ENCODE measurements around the gene RRP7A.
"Not testable (repeated sequence)": the region's sequence is repeated elsewhere in the genome, so short reads cannot be mapped to it uniquely, and the experiment has no call there.

RRP7A gene

GRCh38 chr22:42519525-42520401, at the start of gene RRP7A:
Gene RRP7A, minus strand, starts transcription at chr22:42519796. Its CDS starts 10 bp downstream, at chr22:42519786.
- TF ChIP-seq EZH2phosphoT487 (conservative IDR thresholded peaks at IDR 0.05; ENCODE audit: low read length): no peak
- Histone ChIP-seq H2AFZ (ENCODE audit: low read depth, low read length, severe bottlenecking) (peak within 1 kb of the TSS; percentile 84), H3K79me2 (ENCODE audit: insufficient read depth, low read length) (peaks cover 37% of the 10 kb centered on the region), H3K36me3 (ENCODE audit: low read length) (no peaks in the 10 kb centered on the region), H3K9ac (ENCODE audit: low read length) (peak within 1 kb of the TSS; percentile 97), H4K20me1 (ENCODE audit: low read depth, low read length) (peaks cover 4% of the 10 kb centered on the region; the same call in 1 of the 2 replicates), H3K4me2 (ENCODE audit: low read depth, low read length, poor library complexity, severe bottlenecking) (peak within 1 kb of the TSS; percentile 79), H3K9me3 (ENCODE audit: insufficient read depth, low read length) (no peaks in the 10 kb centered on the region), H3F3A (ENCODE audit: insufficient read depth) (no peaks in the 10 kb centered on the region), H3K27me3 (ENCODE audit: low read length) (no peaks in the 10 kb centered on the region), H3K27ac (ENCODE audit: low read depth, low read length) (peak within 1 kb of the TSS; percentile 75), H3K9me2 (replicated peaks; ENCODE audit: insufficient read depth, low read length) (no peaks in the 10 kb centered on the region), H3K4me3 (ENCODE audit: insufficient read depth, low read length, poor library complexity, severe bottlenecking) (peak within 1 kb of the TSS; percentile 99)

- H3K9ac ChIP-seq (ENCODE audit: low read length); H3K9me3 ChIP-seq (ENCODE audit: insufficient read depth, low read length); H3F3A ChIP-seq (ENCODE audit: insufficient read depth); H4K20me1 ChIP-seq (ENCODE audit: low read depth, low read length); H3K9me2 ChIP-seq (replicated peaks; ENCODE audit: insufficient read depth, low read length); H3K4me2 ChIP-seq (ENCODE audit: low read depth, low read length, poor library complexity, severe bottlenecking); H2AFZ ChIP-seq (ENCODE audit: low read depth, low read length, severe bottlenecking); H3K36me3 ChIP-seq (ENCODE audit: low read length); H3K79me2 ChIP-seq (ENCODE audit: insufficient read depth, low read length); H3K27ac ChIP-seq (ENCODE audit: low read depth, low read length); H3K27me3 ChIP-seq (ENCODE audit: low read length); H3K4me3 ChIP-seq (ENCODE audit: insufficient read depth, low read length, poor library complexity, severe bottlenecking): not testable (repeated sequence)
Measured at GRCh38 chr22:42567950-42568349, 48.4 kb upstream of the RRP7A start.

GRCh38 chr22:42565956-42566355, 46.4 kb upstream of the RRP7A start:
- no peaks in the 10 kb centered on the region for H4K20me1 ChIP-seq (ENCODE audit: low read depth, low read length)
- peaks cover 10% of the 10 kb centered on the region for H3F3A ChIP-seq (ENCODE audit: insufficient read depth)
- no peak overlapping the region for H3K4me2 ChIP-seq (ENCODE audit: low read depth, low read length, poor library complexity, severe bottlenecking)
- H3K27me3 ChIP-seq (ENCODE audit: low read length): no peaks in the 10 kb centered on the region
- H3K9me3 ChIP-seq (ENCODE audit: insufficient read depth, low read length): no peaks in the 10 kb centered on the region
- H3K4me3 ChIP-seq (ENCODE audit: insufficient read depth, low read length, poor library complexity, severe bottlenecking): no peak overlapping the region
- H3K27ac ChIP-seq (ENCODE audit: low read depth, low read length): no peak overlapping the region
- no peaks in the 10 kb centered on the region for H3K79me2 ChIP-seq (ENCODE audit: insufficient read depth, low read length)
- H3K9ac ChIP-seq (ENCODE audit: low read length): no peak overlapping the region
- no peaks in the 10 kb centered on the region for H3K9me2 ChIP-seq (replicated peaks; ENCODE audit: insufficient read depth, low read length)
- H2AFZ ChIP-seq (ENCODE audit: low read depth, low read length, severe bottlenecking): no peak overlapping the region
- no peak for TF ChIP-seq EZH2phosphoT487 (conservative IDR thresholded peaks at IDR 0.05; ENCODE audit: low read length)
- TF ChIP-seq CTCF (IDR thresholded peaks at IDR 0.05; ENCODE audit: insufficient read depth, low read length, poor library complexity, severe bottlenecking): no peak
- H3K36me3 ChIP-seq (ENCODE audit: low read length): no peaks in the 10 kb centered on the region

- Histone ChIP-seq H2AFZ (ENCODE audit: low read depth, low read length, severe bottlenecking) (no peak overlapping the region), H3K79me2 (ENCODE audit: insufficient read depth, low read length) (no peaks in the 10 kb centered on the region), H3K9ac (ENCODE audit: low read length) (no peak overlapping the region), H3K4me2 (ENCODE audit: low read depth, low read length, poor library complexity, severe bottlenecking) (no peak overlapping the region), H3K27ac (ENCODE audit: low read depth, low read length) (no peak overlapping the region), H4K20me1 (ENCODE audit: low read depth, low read length) (no peaks in the 10 kb centered on the region), H3K9me2 (replicated peaks; ENCODE audit: insufficient read depth, low read length) (no peaks in the 10 kb centered on the region), H3K4me3 (ENCODE audit: insufficient read depth, low read length, poor library complexity, severe bottlenecking) (no peak overlapping the region), H3K27me3 (ENCODE audit: low read length) (no peaks in the 10 kb centered on the region), H3K9me3 (ENCODE audit: insufficient read depth, low read length) (no peaks in the 10 kb centered on the region), H3F3A (ENCODE audit: insufficient read depth) (peaks cover 14% of the 10 kb centered on the region), H3K36me3 (ENCODE audit: low read length) (no peaks in the 10 kb centered on the region)
- TF ChIP-seq CTCF (IDR thresholded peaks at IDR 0.05; ENCODE audit: insufficient read depth, low read length, poor library complexity, severe bottlenecking) (no peak), EZH2phosphoT487 (conservative IDR thresholded peaks at IDR 0.05; ENCODE audit: low read length) (no peak)
Measured at GRCh38 chr22:42564699-42565098, 45.1 kb upstream of the RRP7A start.

GRCh38 chr22:42563943-42564342, 44.3 kb upstream of the RRP7A start:
- H3K36me3 ChIP-seq (ENCODE audit: low read length); H3K27ac ChIP-seq (ENCODE audit: low read depth, low read length); H3K9me2 ChIP-seq (replicated peaks; ENCODE audit: insufficient read depth, low read length); H3K9ac ChIP-seq (ENCODE audit: low read length); H3K4me3 ChIP-seq (ENCODE audit: insufficient read depth, low read length, poor library complexity, severe bottlenecking); H3K79me2 ChIP-seq (ENCODE audit: insufficient read depth, low read length); H2AFZ ChIP-seq (ENCODE audit: low read depth, low read length, severe bottlenecking); H4K20me1 ChIP-seq (ENCODE audit: low read depth, low read length); H3F3A ChIP-seq (ENCODE audit: insufficient read depth); H3K4me2 ChIP-seq (ENCODE audit: low read depth, low read length, poor library complexity, severe bottlenecking); H3K27me3 ChIP-seq (ENCODE audit: low read length); H3K9me3 ChIP-seq (ENCODE audit: insufficient read depth, low read length): not testable (repeated sequence)

Measured in SU-DHL-6 (cell line).